ENCODE results near the gene CTXN1.

CTXN1 gene

GRCh38 chr19:7921967-7922835 lies 3.7 kb downstream of the CTXN1 start:
- Histone ChIP-seq H3K79me2 (ENCODE audit: control insufficient read depth, low read length) (no peaks in the 10 kb centered on the region), H3K4me2 (ENCODE audit: low read length) (no peak overlapping the region), H3K4me1 (ENCODE audit: control insufficient read depth, low read length) (peaks cover 41% of the 10 kb centered on the region), H3F3A (ENCODE audit: control insufficient read depth, insufficient read depth) (peaks cover 8% of the 10 kb centered on the region; the same call in 1 of the 2 replicates), H3K9me2 (replicated peaks; ENCODE audit: control insufficient read depth, low read length) (no peaks in the 10 kb centered on the region), H3K27ac (ENCODE audit: low read depth, low read length) (no peak overlapping the region), H3K4me3 (ENCODE audit: low read length) (no peak overlapping the region), H3K9me3 (ENCODE audit: control insufficient read depth, insufficient read depth, low read length) (no peaks in the 10 kb centered on the region), H4K20me1 (ENCODE audit: control insufficient read depth, insufficient read depth, low read depth, low read length) (peaks cover 10% of the 10 kb centered on the region; the same call in 1 of the 2 replicates), H3K36me3 (ENCODE audit: control insufficient read depth, low read length) (peaks cover 7% of the 10 kb centered on the region), H3K27me3 (ENCODE audit: control insufficient read depth, low read length) (peaks cover 20% of the 10 kb centered on the region)
- TF ChIP-seq CTCF (IDR thresholded peaks at IDR 0.05; ENCODE audit: low read depth, low read length, poor library complexity, severe bottlenecking) = no peak
- no peak for TF ChIP-seq EZH2phosphoT487 (IDR thresholded peaks at IDR 0.05; ENCODE audit: borderline replicate concordance, low read length)

- no peaks in the 10 kb centered on the region for H3K79me2 ChIP-seq (ENCODE audit: control insufficient read depth, low read length)
- TF ChIP-seq EZH2phosphoT487 (IDR thresholded peaks at IDR 0.05; ENCODE audit: borderline replicate concordance, low read length) = no peak
- TF ChIP-seq CTCF (IDR thresholded peaks at IDR 0.05; ENCODE audit: low read depth, low read length, poor library complexity, severe bottlenecking) = no peak
- no peak overlapping the region for H3K27ac ChIP-seq (ENCODE audit: low read depth, low read length)
- peaks cover 5% of the 10 kb centered on the region; the same call in 1 of the 2 replicates for H3F3A ChIP-seq (ENCODE audit: control insufficient read depth, insufficient read depth)
- no peaks in the 10 kb centered on the region for H3K9me2 ChIP-seq (replicated peaks; ENCODE audit: control insufficient read depth, low read length)
- H3K36me3 ChIP-seq (ENCODE audit: control insufficient read depth, low read length) = peaks cover 4% of the 10 kb centered on the region
- peaks cover 27% of the 10 kb centered on the region for H3K27me3 ChIP-seq (ENCODE audit: control insufficient read depth, low read length)
- H3K4me2 ChIP-seq (ENCODE audit: low read length) = peak overlapping the region; percentile 97
- no peaks in the 10 kb centered on the region for H3K9me3 ChIP-seq (ENCODE audit: control insufficient read depth, insufficient read depth, low read length)
- peaks cover 48% of the 10 kb centered on the region for H3K4me1 ChIP-seq (ENCODE audit: control insufficient read depth, low read length)
- peak overlapping the region; percentile 82 for H3K4me3 ChIP-seq (ENCODE audit: low read length)
- peaks cover 5% of the 10 kb centered on the region; the same call in 1 of the 2 replicates for H4K20me1 ChIP-seq (ENCODE audit: control insufficient read depth, insufficient read depth, low read depth, low read length)
Measured at GRCh38 chr19:7921302-7921966, 4.5 kb downstream of the CTXN1 start.

- Histone ChIP-seq H3K4me3 (ENCODE audit: low read length) (peak overlapping the region; percentile 92), H3K4me2 (ENCODE audit: low read length) (peak overlapping the region; percentile 99), H4K20me1 (ENCODE audit: control insufficient read depth, insufficient read depth, low read depth, low read length) (peaks cover 4% of the 10 kb centered on the region; the same call in 1 of the 2 replicates), H3K4me1 (ENCODE audit: control insufficient read depth, low read length) (peaks cover 51% of the 10 kb centered on the region), H3K9me2 (replicated peaks; ENCODE audit: control insufficient read depth, low read length) (no peaks in the 10 kb centered on the region), H3K36me3 (ENCODE audit: control insufficient read depth, low read length) (0 out of 2 replicates have a peak, but pooled peaks cover 3% of the 10 kb centered on the region), H3K79me2 (ENCODE audit: control insufficient read depth, low read length) (no peaks in the 10 kb centered on the region), H3K9me3 (ENCODE audit: control insufficient read depth, insufficient read depth, low read length) (no peaks in the 10 kb centered on the region), H3K27ac (ENCODE audit: low read depth, low read length) (peak overlapping the region; percentile 53), H3F3A (ENCODE audit: control insufficient read depth, insufficient read depth) (peaks cover 2% of the 10 kb centered on the region; the same call in 1 of the 2 replicates), H3K27me3 (ENCODE audit: control insufficient read depth, low read length) (peaks cover 34% of the 10 kb centered on the region)
- TF ChIP-seq EZH2phosphoT487 (IDR thresholded peaks at IDR 0.05; ENCODE audit: borderline replicate concordance, low read length) (no peak), CTCF (IDR thresholded peaks at IDR 0.05; ENCODE audit: low read depth, low read length, poor library complexity, severe bottlenecking) (no peak)
Measured at GRCh38 chr19:7920519-7921301, 5.2 kb downstream of the CTXN1 start.
